Lower lobe of right lung (tissue), 2 donors: ENCODE results near the gene SNX20. TPM values are rescaled to one million over a fixed set of nuclear protein-coding genes. Genes with fewer than 3 reads are reported as not detected.

ENCODE experiments used
- ATAC-seq, 2 donors: fragments of 200-7000 bp; cut with Tn5 transposase; one replicate each; pipeline ENCODE4 v1.9.1; 2020 to 2022; ENCODE audit warnings: mild to moderate bottlenecking in 2 of 2, moderate library complexity in 2 of 2
- DNase-seq: peaks from one replicate; pipeline ENCODE4 v3.0.0-alpha.2; 2020
- H3K27ac ChIP-seq: fragments of 200-600 bp; one replicate; pipeline ENCODE4 v1.8.0; 2022
- H3K27me3 ChIP-seq: fragments of 200-600 bp; one replicate; pipeline ENCODE4 v1.8.0; 2022; ENCODE audit warnings: low read depth
- H3K36me3 ChIP-seq: fragments of 200-600 bp; one replicate; pipeline ENCODE4 v1.8.0; 2022; ENCODE audit warnings: mild to moderate bottlenecking
- H3K4me1 ChIP-seq: fragments of 200-600 bp; one replicate; pipeline ENCODE4 v1.8.0; 2022
- H3K4me3 ChIP-seq: fragments of 200-600 bp; one replicate; pipeline ENCODE4 v1.8.0; 2022; ENCODE audit warnings: mild to moderate bottlenecking
- H3K9me3 ChIP-seq: fragments of 200-600 bp; one replicate; pipeline ENCODE4 v1.8.0; 2022
- CTCF ChIP-seq: fragments of 200-600 bp; IDR thresholded peaks from one replicate; pipeline ENCODE4 v1.8.0; 2022; ENCODE audit warnings: antibody characterized with exemption, mild to moderate bottlenecking
- intact Hi-C: fragments of 100-400 bp; cut with DNase I; formaldehyde crosslinking; loops from one replicate; pipeline ENCODE4 v1.11.0; 2022
- long read RNA-seq: library from polyadenylated mRNA; unstranded; transcript quantifications from one replicate; pipeline ENCODE4 v2.0.0, GENCODE V29; 2021
- total RNA-seq: library from RNA; stranded (reverse); fragmentation: NEBNext Ultra II Directional; extraction: Animal tissue kit (Norgen Biotek cat#: 25700); gene quantifications from one replicate; pipeline ENCODE4 v1.2.1, GENCODE V29; 2021
- donor health status: DM: no; HTN: yes; CAD: no; lungs with severe emphysema.

SNX20 gene
- 15.4 TPM for total RNA-seq
- long read RNA-seq, transcript SNX20-202 (4 exons, 2,904 nt) = major isoform, 11 of 21 reads
- long read RNA-seq, partial matches to known transcripts = 0 of 21 reads
- long read RNA-seq, other reads (novel, unspliced or antisense) = 9 of 21 reads

GRCh38 chr16:50681021-50681885 is at the start of gene SNX20:
SNX20 (minus strand) TSS chr16:50681312; CDS start chr16:50677526, 3,786 bp downstream.
- ATAC-seq = peak; percentile 63 to 66
- peak within 1 kb of the TSS; percentile 58 for H3K4me3 ChIP-seq
- TF ChIP-seq CTCF = no peak
- peaks cover 5% of the 10 kb centered on the region for H3K36me3 ChIP-seq
- H3K27ac ChIP-seq = peak within 1 kb of the TSS; percentile 80
- DNase-seq = peak; percentile 76
- intact Hi-C loops = no loop called here
- no peaks in the 10 kb centered on the region for H3K9me3 ChIP-seq
- H3K4me1 ChIP-seq = peaks cover 54% of the 10 kb centered on the region
- H3K27me3 ChIP-seq = no peaks in the 10 kb centered on the region

GRCh38 chr16:50724306-50724705 is 43.2 kb upstream of the SNX20 start:
- intact Hi-C loops = no loop called here
- Histone ChIP-seq H3K27ac (no peak overlapping the region), H3K4me1 (no peaks in the 10 kb centered on the region), H3K9me3 (no peaks in the 10 kb centered on the region), H3K4me3 (no peak overlapping the region), H3K36me3 (peaks cover 10% of the 10 kb centered on the region), H3K27me3 (no peaks in the 10 kb centered on the region)
- TF ChIP-seq CTCF = no peak
- no peak for ATAC-seq
- DNase-seq = no peak

- no peaks in the 10 kb centered on the region for H3K27me3 ChIP-seq
- no peak overlapping the region for H3K27ac ChIP-seq
- no peaks in the 10 kb centered on the region for H3K9me3 ChIP-seq
- H3K36me3 ChIP-seq = peaks cover 10% of the 10 kb centered on the region
- DNase-seq (no peak), ATAC-seq (no peak)
- H3K4me3 ChIP-seq = no peak overlapping the region
- no peak for TF ChIP-seq CTCF
- H3K4me1 ChIP-seq = no peaks in the 10 kb centered on the region
- intact Hi-C loops = no loop called here
Observed at GRCh38 chr16:50722960-50723359, 41.8 kb upstream of the SNX20 start.

GRCh38 chr16:50722405-50722737 is 41.3 kb upstream of the SNX20 start:
- Histone ChIP-seq H3K27ac (no peak overlapping the region), H3K36me3 (peaks cover 10% of the 10 kb centered on the region), H3K27me3 (no peaks in the 10 kb centered on the region), H3K4me1 (no peaks in the 10 kb centered on the region), H3K9me3 (no peaks in the 10 kb centered on the region), H3K4me3 (no peak overlapping the region)
- TF ChIP-seq CTCF = no peak
- ATAC-seq = no peak
- DNase-seq = no peak
- intact Hi-C loops = no loop called here

GRCh38 chr16:50721549-50722404 is 40.7 kb upstream of the SNX20 start:
- no peak for TF ChIP-seq CTCF
- intact Hi-C loops = no loop called here
- no peak overlapping the region for H3K27ac ChIP-seq
- no peak for DNase-seq
- H3K4me3 ChIP-seq = no peak overlapping the region
- ATAC-seq = no peak
- H3K4me1 ChIP-seq = no peaks in the 10 kb centered on the region
- no peaks in the 10 kb centered on the region for H3K9me3 ChIP-seq
- H3K36me3 ChIP-seq = peaks cover 10% of the 10 kb centered on the region
- H3K27me3 ChIP-seq = no peaks in the 10 kb centered on the region
